Loucy (cell line): ENCODE data around the gene ASTN2.

ENCODE experiments used
- H2AFZ ChIP-seq: fragments of 200-600 bp; sonication (generic); 2 replicates; pipeline ENCODE4 v1.6.0; 2016; ENCODE audit warnings: antibody characterized with exemption, mild to moderate bottlenecking, low read length, moderate library complexity
- H3F3A ChIP-seq: fragments of 200-600 bp; 2 replicates; pipeline ENCODE4 v1.6.0; 2016; ENCODE audit warnings: antibody characterized with exemption, low read depth, mild to moderate bottlenecking
- H3K27me3 ChIP-seq: fragments of 200-600 bp; sonication (generic); 2 replicates; pipeline ENCODE4 v1.6.1; 2014; ENCODE audit warnings: low read length, mild to moderate bottlenecking; ENCODE audit not compliant: insufficient read depth, poor library complexity, severe bottlenecking
- H3K36me3 ChIP-seq: fragments of 200-600 bp; sonication (generic); 2 replicates; pipeline ENCODE4 v1.6.1; 2016; ENCODE audit warnings: low read length; ENCODE audit not compliant: insufficient read depth
- H3K4me1 ChIP-seq: fragments of 200-600 bp; sonication (generic); 2 replicates; pipeline ENCODE4 v1.5.1; 2014; ENCODE audit warnings: low read length, mild to moderate bottlenecking; ENCODE audit not compliant: insufficient read depth, poor library complexity, severe bottlenecking
- H3K4me2 ChIP-seq: fragments of 200-600 bp; sonication (generic); 2 replicates; pipeline ENCODE4 v1.6.0; 2014; ENCODE audit warnings: antibody characterized with exemption, low read length, low read depth, mild to moderate bottlenecking; ENCODE audit not compliant: poor library complexity, severe bottlenecking
- H3K4me3 ChIP-seq: fragments of 200-600 bp; sonication (generic); 2 replicates; pipeline ENCODE4 v1.5.1; 2014; ENCODE audit warnings: low read length, mild to moderate bottlenecking, mixed read lengths; ENCODE audit not compliant: poor library complexity, severe bottlenecking
- H3K79me2 ChIP-seq: fragments of 200-600 bp; sonication (generic); 2 replicates; pipeline ENCODE4 v1.6.1; 2014; ENCODE audit warnings: low read length; ENCODE audit not compliant: insufficient read depth
- H3K9ac ChIP-seq: fragments of 200-600 bp; sonication (generic); 2 replicates; pipeline ENCODE4 v1.6.0; 2014; ENCODE audit warnings: mild to moderate bottlenecking, low read depth, low read length, moderate library complexity; ENCODE audit not compliant: poor library complexity, severe bottlenecking
- H3K9me2 ChIP-seq: fragments of 200-600 bp; sonication (generic); replicated peaks from 2 replicates; pipeline ENCODE4 v1.6.1; 2016; ENCODE audit warnings: low read depth, low read length, mixed read lengths
- H3K9me3 ChIP-seq: fragments of 200-600 bp; sonication (generic); 2 replicates; pipeline ENCODE4 v1.6.1; 2014; ENCODE audit warnings: mild to moderate bottlenecking, antibody characterized with exemption, low read length, low read depth; ENCODE audit not compliant: insufficient read depth
- H4K20me1 ChIP-seq: fragments of 200-600 bp; sonication (generic); 2 replicates; pipeline ENCODE4 v1.6.0; 2014; ENCODE audit warnings: antibody characterized with exemption, low read length, mild to moderate bottlenecking; ENCODE audit not compliant: insufficient read depth, poor library complexity, severe bottlenecking
- EZH2phosphoT487 ChIP-seq: fragments of 200-600 bp; IDR thresholded peaks from 2 replicates; pipeline ENCODE4 v1.6.1; 2018; ENCODE audit warnings: antibody characterized with exemption, mild to moderate bottlenecking, moderate library complexity, borderline replicate concordance
- TF ChIP-seq, protein P1 (sequence below): fragments of 200-600 bp; sonication (generic); conservative IDR thresholded peaks from 2 replicates; pipeline ENCODE4 v1.5.1; 2014; ENCODE audit warnings: mild to moderate bottlenecking, antibody characterized with exemption, low read length

The ASTN2 gene

DNA sequence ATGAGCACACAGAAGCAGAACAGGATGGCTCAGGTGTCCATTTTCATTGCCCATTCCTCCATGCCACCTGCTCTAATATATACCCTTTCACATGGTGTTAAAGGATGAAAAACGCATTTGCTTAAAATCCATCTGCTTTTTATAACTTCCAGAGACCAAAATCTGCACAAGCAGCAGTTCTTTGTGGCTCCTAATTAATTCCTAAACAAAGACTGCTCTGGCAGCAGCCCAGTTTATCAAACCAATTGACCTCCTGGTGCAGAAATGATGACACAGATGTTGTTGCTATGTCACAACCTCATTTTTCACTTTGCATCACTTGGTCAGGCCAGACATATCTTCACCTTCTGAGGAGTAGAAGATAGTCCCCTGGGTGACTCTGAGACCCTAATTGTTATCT lies 141.2 kb downstream of the ASTN2 start:
- Histone ChIP-seq H3K4me3 (no peak overlapping the region), H3K9ac (no peak overlapping the region), H3K79me2 (no peaks in the 10 kb centered on the region), H3K9me2 (no peaks in the 10 kb centered on the region), H3K36me3 (no peaks in the 10 kb centered on the region), H3K4me1 (no peaks in the 10 kb centered on the region), H4K20me1 (no peaks in the 10 kb centered on the region), H3K27me3 (no peaks in the 10 kb centered on the region), H3F3A (no peaks in the 10 kb centered on the region), H3K4me2 (no peak overlapping the region), H2AFZ (no peak overlapping the region), H3K9me3 (no peaks in the 10 kb centered on the region; the same call in 1 of the 2 replicates)
- TF ChIP-seq, protein P1, sequence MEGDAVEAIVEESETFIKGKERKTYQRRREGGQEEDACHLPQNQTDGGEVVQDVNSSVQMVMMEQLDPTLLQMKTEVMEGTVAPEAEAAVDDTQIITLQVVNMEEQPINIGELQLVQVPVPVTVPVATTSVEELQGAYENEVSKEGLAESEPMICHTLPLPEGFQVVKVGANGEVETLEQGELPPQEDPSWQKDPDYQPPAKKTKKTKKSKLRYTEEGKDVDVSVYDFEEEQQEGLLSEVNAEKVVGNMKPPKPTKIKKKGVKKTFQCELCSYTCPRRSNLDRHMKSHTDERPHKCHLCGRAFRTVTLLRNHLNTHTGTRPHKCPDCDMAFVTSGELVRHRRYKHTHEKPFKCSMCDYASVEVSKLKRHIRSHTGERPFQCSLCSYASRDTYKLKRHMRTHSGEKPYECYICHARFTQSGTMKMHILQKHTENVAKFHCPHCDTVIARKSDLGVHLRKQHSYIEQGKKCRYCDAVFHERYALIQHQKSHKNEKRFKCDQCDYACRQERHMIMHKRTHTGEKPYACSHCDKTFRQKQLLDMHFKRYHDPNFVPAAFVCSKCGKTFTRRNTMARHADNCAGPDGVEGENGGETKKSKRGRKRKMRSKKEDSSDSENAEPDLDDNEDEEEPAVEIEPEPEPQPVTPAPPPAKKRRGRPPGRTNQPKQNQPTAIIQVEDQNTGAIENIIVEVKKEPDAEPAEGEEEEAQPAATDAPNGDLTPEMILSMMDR: no peak
- no peak for TF ChIP-seq EZH2phosphoT487

- no peak overlapping the region for H3K9ac ChIP-seq
- no peaks in the 10 kb centered on the region for H3K79me2 ChIP-seq
- no peaks in the 10 kb centered on the region for H4K20me1 ChIP-seq
- H3K4me2 ChIP-seq: no peak overlapping the region
- H3K36me3 ChIP-seq: no peaks in the 10 kb centered on the region
- H3K4me1 ChIP-seq: no peaks in the 10 kb centered on the region
- H3K9me2 ChIP-seq: no peaks in the 10 kb centered on the region
- H2AFZ ChIP-seq: no peak overlapping the region
- TF ChIP-seq EZH2phosphoT487: no peak
- TF ChIP-seq, protein P1: no peak
- no peaks in the 10 kb centered on the region; the same call in 1 of the 2 replicates for H3K9me3 ChIP-seq
- no peaks in the 10 kb centered on the region for H3F3A ChIP-seq
- H3K27me3 ChIP-seq: no peaks in the 10 kb centered on the region
- H3K4me3 ChIP-seq: no peak overlapping the region
Observed at GRCh38 chr9:117268847-117269446, 145.9 kb downstream of the ASTN2 start.

GRCh38 chr9:117266855-117267497 lies 147.9 kb downstream of the ASTN2 start:
- no peak overlapping the region for H2AFZ ChIP-seq
- H3K4me2 ChIP-seq: no peak overlapping the region
- H3K27me3 ChIP-seq: no peaks in the 10 kb centered on the region
- no peak overlapping the region for H3K4me3 ChIP-seq
- no peaks in the 10 kb centered on the region; the same call in 1 of the 2 replicates for H3K9me3 ChIP-seq
- H3K36me3 ChIP-seq: no peaks in the 10 kb centered on the region
- TF ChIP-seq, protein P1: no peak
- no peak for TF ChIP-seq EZH2phosphoT487
- no peaks in the 10 kb centered on the region for H3K4me1 ChIP-seq
- H3F3A ChIP-seq: no peaks in the 10 kb centered on the region
- H3K79me2 ChIP-seq: no peaks in the 10 kb centered on the region
- H4K20me1 ChIP-seq: no peaks in the 10 kb centered on the region
- no peaks in the 10 kb centered on the region for H3K9me2 ChIP-seq
- H3K9ac ChIP-seq: no peak overlapping the region
